Measurements from ENCODE around the gene LTC4S.

Gene LTC4S

GRCh38 chr5:179821298-179822058 lies 27.7 kb downstream of the LTC4S start:
- Histone ChIP-seq H3K9me3 (ENCODE audit: control insufficient read depth in 1 of 2, low read length in 2 of 2) (no peaks in the 10 kb centered on the region), H3K4me1 (ENCODE audit: control insufficient read depth in 1 of 2, insufficient read depth in 2 of 2, low read length in 2 of 2) (peaks cover 22 to 76% of the 10 kb centered on the region in 2 donors), H3K4me3 (ENCODE audit: low read depth in 1 of 2, low read length in 2 of 2) (peak overlapping the region; percentile 58 to 91), H3K36me3 (ENCODE audit: control insufficient read depth in 1 of 2, insufficient read depth in 2 of 2, low read length in 2 of 2) (peaks cover 38 to 70% of the 10 kb centered on the region in 2 donors), H3K27me3 (ENCODE audit: low read depth, low read length) (no peaks in the 10 kb centered on the region), H3K27ac (ENCODE audit: low read length) (peak overlapping the region; percentile 89)

- Histone ChIP-seq H3K27me3 (ENCODE audit: low read depth, low read length) (no peaks in the 10 kb centered on the region), H3K4me3 (ENCODE audit: low read depth in 1 of 2, low read length in 2 of 2) (peak overlapping the region; percentile 58 to 91), H3K36me3 (ENCODE audit: control insufficient read depth in 1 of 2, insufficient read depth in 2 of 2, low read length in 2 of 2) (peaks cover 44 to 76% of the 10 kb centered on the region in 2 donors), H3K27ac (ENCODE audit: low read length) (peak overlapping the region; percentile 89), H3K9me3 (ENCODE audit: control insufficient read depth in 1 of 2, low read length in 2 of 2) (no peaks in the 10 kb centered on the region), H3K4me1 (ENCODE audit: control insufficient read depth in 1 of 2, insufficient read depth in 2 of 2, low read length in 2 of 2) (peaks cover 25 to 74% of the 10 kb centered on the region in 2 donors)
Measured at GRCh38 chr5:179822059-179822432, 28.3 kb downstream of the LTC4S start.

GRCh38 chr5:179822444-179822990 lies 28.7 kb downstream of the LTC4S start:
- H3K36me3 ChIP-seq (ENCODE audit: control insufficient read depth in 1 of 2, insufficient read depth in 2 of 2, low read length in 2 of 2), result peaks cover 47 to 80% of the 10 kb centered on the region in 2 donors
- no peaks in the 10 kb centered on the region for H3K9me3 ChIP-seq (ENCODE audit: control insufficient read depth in 1 of 2, low read length in 2 of 2)
- H3K4me3 ChIP-seq (ENCODE audit: low read depth in 1 of 2, low read length in 2 of 2), result peak overlapping the region; percentile 58 to 91
- no peaks in the 10 kb centered on the region for H3K27me3 ChIP-seq (ENCODE audit: low read depth, low read length)
- peaks cover 25 to 70% of the 10 kb centered on the region in 2 donors for H3K4me1 ChIP-seq (ENCODE audit: control insufficient read depth in 1 of 2, insufficient read depth in 2 of 2, low read length in 2 of 2)
- peak overlapping the region; percentile 89 for H3K27ac ChIP-seq (ENCODE audit: low read length)

- Histone ChIP-seq H3K36me3 (ENCODE audit: control insufficient read depth in 1 of 2, insufficient read depth in 2 of 2, low read length in 2 of 2) (peaks cover 59 to 94% of the 10 kb centered on the region in 2 donors), H3K27ac (ENCODE audit: low read length) (no peak overlapping the region), H3K4me1 (ENCODE audit: control insufficient read depth in 1 of 2, insufficient read depth in 2 of 2, low read length in 2 of 2) (peaks cover 25 to 57% of the 10 kb centered on the region in 2 donors)
Measured at GRCh38 chr5:179823937-179824744, 30.4 kb downstream of the LTC4S start.

GRCh38 chr5:179824745-179825112 lies 30.9 kb downstream of the LTC4S start:
- no peaks in the 10 kb centered on the region for H3K27me3 ChIP-seq (ENCODE audit: low read depth, low read length)
- H3K9me3 ChIP-seq (ENCODE audit: control insufficient read depth in 1 of 2, low read length in 2 of 2), result no peaks in the 10 kb centered on the region
- H3K4me3 ChIP-seq (ENCODE audit: low read depth in 1 of 2, low read length in 2 of 2), result peak overlapping the region in 1 of 2 donors; percentile 91
- H3K27ac ChIP-seq (ENCODE audit: low read length), result no peak overlapping the region
- H3K4me1 ChIP-seq (ENCODE audit: control insufficient read depth in 1 of 2, insufficient read depth in 2 of 2, low read length in 2 of 2), result peaks cover 21 to 52% of the 10 kb centered on the region in 2 donors
- H3K36me3 ChIP-seq (ENCODE audit: control insufficient read depth in 1 of 2, insufficient read depth in 2 of 2, low read length in 2 of 2), result peaks cover 65 to 94% of the 10 kb centered on the region in 2 donors

More at GRCh38 chr5:179823937-179824744, 30.4 kb downstream of the LTC4S start:
- Histone ChIP-seq H3K9me3 (ENCODE audit: control insufficient read depth in 1 of 2, low read length in 2 of 2) (no peaks in the 10 kb centered on the region), H3K4me3 (ENCODE audit: low read depth in 1 of 2, low read length in 2 of 2) (peak overlapping the region in 1 of 2 donors; percentile 91), H3K27me3 (ENCODE audit: low read depth, low read length) (no peaks in the 10 kb centered on the region)

- Histone ChIP-seq H3K36me3 (ENCODE audit: control insufficient read depth in 1 of 2, insufficient read depth in 2 of 2, low read length in 2 of 2) (peaks cover 71 to 95% of the 10 kb centered on the region in 2 donors), H3K27ac (ENCODE audit: low read length) (no peak overlapping the region), H3K4me1 (ENCODE audit: control insufficient read depth in 1 of 2, insufficient read depth in 2 of 2, low read length in 2 of 2) (peaks cover 14 to 43% of the 10 kb centered on the region in 2 donors), H3K9me3 (ENCODE audit: control insufficient read depth in 1 of 2, low read length in 2 of 2) (no peaks in the 10 kb centered on the region), H3K27me3 (ENCODE audit: low read depth, low read length) (no peaks in the 10 kb centered on the region), H3K4me3 (ENCODE audit: low read depth in 1 of 2, low read length in 2 of 2) (no peak overlapping the region)
Measured at GRCh38 chr5:179825655-179826182, 31.9 kb downstream of the LTC4S start.

GRCh38 chr5:179827680-179828079 lies 33.9 kb downstream of the LTC4S start:
- peaks cover 6 to 34% of the 10 kb centered on the region in 2 donors for H3K4me1 ChIP-seq (ENCODE audit: control insufficient read depth in 1 of 2, insufficient read depth in 2 of 2, low read length in 2 of 2)
- H3K9me3 ChIP-seq (ENCODE audit: control insufficient read depth in 1 of 2, low read length in 2 of 2), result no peaks in the 10 kb centered on the region
- H3K27me3 ChIP-seq (ENCODE audit: low read depth, low read length), result no peaks in the 10 kb centered on the region
- H3K36me3 ChIP-seq (ENCODE audit: control insufficient read depth in 1 of 2, insufficient read depth in 2 of 2, low read length in 2 of 2), result peaks cover 79 to 96% of the 10 kb centered on the region in 2 donors
- H3K4me3 ChIP-seq (ENCODE audit: low read depth in 1 of 2, low read length in 2 of 2), result no peak overlapping the region
- H3K27ac ChIP-seq (ENCODE audit: low read length), result no peak overlapping the region

- Histone ChIP-seq H3K36me3 (ENCODE audit: control insufficient read depth in 1 of 2, insufficient read depth in 2 of 2, low read length in 2 of 2) (peaks cover 82 to 97% of the 10 kb centered on the region in 2 donors), H3K27ac (ENCODE audit: low read length) (no peak overlapping the region), H3K9me3 (ENCODE audit: control insufficient read depth in 1 of 2, low read length in 2 of 2) (no peaks in the 10 kb centered on the region), H3K4me1 (ENCODE audit: control insufficient read depth in 1 of 2, insufficient read depth in 2 of 2, low read length in 2 of 2) (peaks cover 4 to 22% of the 10 kb centered on the region in 2 donors), H3K27me3 (ENCODE audit: low read depth, low read length) (no peaks in the 10 kb centered on the region), H3K4me3 (ENCODE audit: low read depth in 1 of 2, low read length in 2 of 2) (no peak overlapping the region)
Measured at GRCh38 chr5:179828756-179829421, 35.1 kb downstream of the LTC4S start.

- Histone ChIP-seq H3K4me1 (ENCODE audit: control insufficient read depth in 1 of 2, insufficient read depth in 2 of 2, low read length in 2 of 2) (peaks cover 4 to 12% of the 10 kb centered on the region in 2 donors), H3K9me3 (ENCODE audit: control insufficient read depth in 1 of 2, low read length in 2 of 2) (no peaks in the 10 kb centered on the region), H3K36me3 (ENCODE audit: control insufficient read depth in 1 of 2, insufficient read depth in 2 of 2, low read length in 2 of 2) (peaks cover 75 to 89% of the 10 kb centered on the region in 2 donors), H3K4me3 (ENCODE audit: low read depth in 1 of 2, low read length in 2 of 2) (no peak overlapping the region), H3K27me3 (ENCODE audit: low read depth, low read length) (no peaks in the 10 kb centered on the region), H3K27ac (ENCODE audit: low read length) (no peak overlapping the region)
Measured at GRCh38 chr5:179829732-179830435, 36.1 kb downstream of the LTC4S start.

- peaks cover 67 to 85% of the 10 kb centered on the region in 2 donors for H3K36me3 ChIP-seq (ENCODE audit: control insufficient read depth in 1 of 2, insufficient read depth in 2 of 2, low read length in 2 of 2)
- peaks cover 3 to 4% of the 10 kb centered on the region in 2 donors for H3K4me1 ChIP-seq (ENCODE audit: control insufficient read depth in 1 of 2, insufficient read depth in 2 of 2, low read length in 2 of 2)
- no peaks in the 10 kb centered on the region for H3K27me3 ChIP-seq (ENCODE audit: low read depth, low read length)
- no peaks in the 10 kb centered on the region for H3K9me3 ChIP-seq (ENCODE audit: control insufficient read depth in 1 of 2, low read length in 2 of 2)
- no peak overlapping the region for H3K27ac ChIP-seq (ENCODE audit: low read length)
- no peak overlapping the region for H3K4me3 ChIP-seq (ENCODE audit: low read depth in 1 of 2, low read length in 2 of 2)
Measured at GRCh38 chr5:179830818-179831468, 37.2 kb downstream of the LTC4S start.
